ENCODE data around the gene EOGT.
A peak's percentile ranks its signal among the peaks of the same experiment; 100 is the strongest.

The EOGT gene

DNA sequence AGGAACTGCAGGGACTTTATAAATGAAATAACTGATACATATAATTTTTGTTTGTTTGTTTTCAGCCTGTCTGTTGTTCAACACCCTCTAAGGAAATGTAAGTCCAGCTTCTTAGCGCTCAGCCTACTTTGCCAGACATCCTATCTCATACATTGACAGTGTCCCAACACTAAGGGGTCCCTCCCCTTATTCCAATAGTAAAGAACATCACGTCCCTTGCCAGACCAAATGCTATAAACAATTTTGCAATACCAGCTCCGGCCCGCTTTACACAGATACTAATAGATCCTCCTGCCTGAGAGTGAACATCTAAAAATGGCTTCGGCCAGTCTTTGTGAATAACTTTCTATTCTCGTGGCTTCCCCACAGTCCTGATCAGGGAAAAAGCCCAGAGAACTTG, 76.6 kb downstream of the EOGT start:
- Histone ChIP-seq H3K4me3 (ENCODE audit: low read depth in 1 of 5, low read length in 5 of 5) (no peak overlapping the region), H3K9me3 (ENCODE audit: control insufficient read depth in 5 of 5, low read length in 5 of 5) (no peaks in the 10 kb centered on the region), H3K27ac (ENCODE audit: low read depth, low read length) (no peak overlapping the region), H3K27me3 (ENCODE audit: control insufficient read depth in 5 of 5, insufficient read depth in 4 of 5, low read length in 5 of 5) (peaks cover 8 to 25% (median 16%) of the 10 kb centered on the region in 5 donors), H3K9ac (ENCODE audit: low read length in 5 of 5) (no peak overlapping the region), H3K36me3 (ENCODE audit: control insufficient read depth in 5 of 5, insufficient read depth in 5 of 5, low read length in 5 of 5) (no peaks in the 10 kb centered on the region), H3K4me1 (ENCODE audit: control insufficient read depth in 5 of 5, insufficient read depth in 5 of 5, low read length in 5 of 5) (peaks cover 0 to 10% (median 8%) of the 10 kb centered on the region in 5 donors)

DNA sequence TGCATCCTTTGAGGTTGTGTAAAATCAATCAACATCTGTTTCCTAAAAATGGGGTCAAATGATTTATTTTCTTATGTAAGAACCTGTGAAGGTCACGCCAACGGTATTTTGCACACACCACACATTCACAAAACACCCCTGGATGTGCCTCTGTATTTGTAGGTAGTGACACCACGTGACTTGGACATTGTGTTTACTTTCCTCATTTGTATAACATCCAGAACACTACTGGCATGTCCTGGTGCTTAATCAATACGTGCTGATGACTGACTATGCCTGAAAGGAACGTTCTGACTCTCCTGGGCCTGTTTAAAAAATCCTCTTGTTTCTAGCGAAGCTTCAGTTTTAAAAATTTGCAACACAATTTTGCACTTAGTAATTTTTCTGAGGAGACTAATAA, 77.7 kb downstream of the EOGT start:
- peaks cover 18 to 36% (median 23%) of the 10 kb centered on the region in 5 donors for H3K27me3 ChIP-seq (ENCODE audit: control insufficient read depth in 5 of 5, insufficient read depth in 4 of 5, low read length in 5 of 5)
- no peaks in the 10 kb centered on the region for H3K36me3 ChIP-seq (ENCODE audit: control insufficient read depth in 5 of 5, insufficient read depth in 5 of 5, low read length in 5 of 5)
- no peak overlapping the region for H3K9ac ChIP-seq (ENCODE audit: low read length in 5 of 5)
- H3K4me1 ChIP-seq (ENCODE audit: control insufficient read depth in 5 of 5, insufficient read depth in 5 of 5, low read length in 5 of 5): peaks cover 0 to 12% (median 9%) of the 10 kb centered on the region in 5 donors
- no peak overlapping the region for H3K27ac ChIP-seq (ENCODE audit: low read depth, low read length)
- H3K9me3 ChIP-seq (ENCODE audit: control insufficient read depth in 5 of 5, low read length in 5 of 5): no peaks in the 10 kb centered on the region
- H3K4me3 ChIP-seq (ENCODE audit: low read depth in 1 of 5, low read length in 5 of 5): no peak overlapping the region

DNA sequence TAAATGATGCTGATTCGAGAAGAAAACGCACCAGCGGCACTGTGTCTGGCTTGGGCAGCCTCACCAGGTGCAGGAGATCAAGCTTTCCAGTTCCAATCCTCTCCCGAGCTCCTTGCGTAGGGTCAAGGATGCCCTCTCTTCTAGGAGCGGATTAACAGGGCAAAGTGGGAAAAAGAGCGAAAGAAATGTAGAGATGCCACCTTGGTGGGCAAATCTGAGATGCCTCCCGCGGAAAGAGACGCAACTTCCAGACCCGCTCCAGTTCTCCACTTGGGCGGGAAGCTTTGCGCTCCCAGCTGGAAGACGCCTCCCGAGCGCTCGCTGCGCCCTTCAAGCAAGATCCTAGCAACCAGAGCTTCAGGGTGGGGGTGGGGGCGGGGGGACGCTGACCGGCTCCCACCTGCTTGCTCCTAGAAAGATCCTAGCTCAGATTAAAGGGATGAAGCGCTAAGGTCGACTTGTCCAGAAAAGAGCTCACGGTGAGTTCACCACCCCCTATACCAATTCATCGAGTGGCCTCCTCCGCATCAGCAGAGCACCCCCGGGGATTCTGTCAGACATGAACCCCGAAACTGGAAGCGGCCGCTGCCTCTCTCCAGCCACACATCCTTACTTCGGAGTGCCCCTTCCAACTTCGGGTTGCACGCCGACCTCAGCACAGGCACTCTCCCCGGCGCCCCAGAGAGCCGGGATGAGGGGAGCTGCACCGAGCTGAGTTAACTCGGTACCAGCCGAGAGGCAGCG, 81.9 kb downstream of the EOGT start:
- Histone ChIP-seq H3K27me3 (ENCODE audit: control insufficient read depth in 5 of 5, insufficient read depth in 4 of 5, low read length in 5 of 5) (peaks cover 18 to 43% (median 30%) of the 10 kb centered on the region in 5 donors), H3K4me1 (ENCODE audit: control insufficient read depth in 5 of 5, insufficient read depth in 5 of 5, low read length in 5 of 5) (peaks cover 0 to 12% (median 9%) of the 10 kb centered on the region in 5 donors), H3K9me3 (ENCODE audit: control insufficient read depth in 5 of 5, low read length in 5 of 5) (no peaks in the 10 kb centered on the region), H3K4me3 (ENCODE audit: low read depth in 1 of 5, low read length in 5 of 5) (peak overlapping the region in 3 of 5 donors; percentile 11 to 52 (median 30)), H3K9ac (ENCODE audit: low read length in 5 of 5) (no peak overlapping the region), H3K27ac (ENCODE audit: low read depth, low read length) (no peak overlapping the region), H3K36me3 (ENCODE audit: control insufficient read depth in 5 of 5, insufficient read depth in 5 of 5, low read length in 5 of 5) (no peaks in the 10 kb centered on the region)
